NCI-H187 treated with DMSO at 0.1 percent for 48 hours (cell line): Measurements from ENCODE around the gene TPRG1L.

Experiments used
- DNase-seq: peaks from one replicate; lab custom pipeline; 2025; lab: John Stamatoyannopoulos, UW

Gene TPRG1L

GRCh38 chr1:3645247-3645646 lies 20.4 kb downstream of the TPRG1L start:
- DNase-seq, result no peak

DNA sequence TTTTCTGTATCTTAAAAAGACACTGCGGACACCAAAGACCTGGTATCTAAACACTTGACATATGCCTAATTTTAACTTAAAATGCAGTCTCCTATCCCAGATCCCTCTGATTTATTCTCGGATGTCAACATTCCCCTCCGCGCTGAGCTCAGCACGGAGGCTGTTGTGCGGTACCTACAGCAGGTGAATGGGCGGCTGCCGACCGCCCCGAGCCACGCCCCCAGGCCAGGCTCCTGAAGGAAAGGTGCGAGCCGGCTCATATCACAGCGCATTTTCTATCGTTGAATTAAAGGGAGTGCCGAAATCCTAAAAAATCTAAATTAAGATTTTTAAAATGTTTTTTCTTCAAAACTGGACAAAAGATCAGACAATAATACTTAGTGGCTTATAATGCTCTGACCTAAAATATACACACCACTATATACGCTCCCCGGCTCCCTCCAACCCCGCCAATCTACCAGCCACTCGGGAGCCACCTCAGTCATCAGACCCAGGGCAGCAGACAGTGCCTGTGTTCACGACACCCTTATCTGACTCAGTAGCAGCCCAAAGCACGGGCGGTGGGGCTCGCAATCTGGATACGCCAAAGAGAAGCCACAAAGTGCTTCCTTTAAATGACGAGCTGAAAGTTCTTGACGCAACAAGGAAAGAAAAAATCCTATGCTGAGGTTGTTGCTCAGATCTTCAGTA lies 21.0 kb downstream of the TPRG1L start:
- no peak for DNase-seq

- DNase-seq, result no peak
Measured at GRCh38 chr1:3646596-3646995, 21.8 kb downstream of the TPRG1L start.

GRCh38 chr1:3649342-3650247 lies 24.8 kb downstream of the TPRG1L start, which contains the start of gene WRAP73:
Gene WRAP73 (minus strand): TSS chr1:3650103. CDS start chr1:3649999, 104 bp downstream.
- no peak for DNase-seq

GRCh38 chr1:3650248-3651025 lies 25.6 kb downstream of the TPRG1L start:
- DNase-seq, result no peak

- no peak for DNase-seq
Measured at GRCh38 chr1:3651026-3651929, 26.5 kb downstream of the TPRG1L start.

DNA sequence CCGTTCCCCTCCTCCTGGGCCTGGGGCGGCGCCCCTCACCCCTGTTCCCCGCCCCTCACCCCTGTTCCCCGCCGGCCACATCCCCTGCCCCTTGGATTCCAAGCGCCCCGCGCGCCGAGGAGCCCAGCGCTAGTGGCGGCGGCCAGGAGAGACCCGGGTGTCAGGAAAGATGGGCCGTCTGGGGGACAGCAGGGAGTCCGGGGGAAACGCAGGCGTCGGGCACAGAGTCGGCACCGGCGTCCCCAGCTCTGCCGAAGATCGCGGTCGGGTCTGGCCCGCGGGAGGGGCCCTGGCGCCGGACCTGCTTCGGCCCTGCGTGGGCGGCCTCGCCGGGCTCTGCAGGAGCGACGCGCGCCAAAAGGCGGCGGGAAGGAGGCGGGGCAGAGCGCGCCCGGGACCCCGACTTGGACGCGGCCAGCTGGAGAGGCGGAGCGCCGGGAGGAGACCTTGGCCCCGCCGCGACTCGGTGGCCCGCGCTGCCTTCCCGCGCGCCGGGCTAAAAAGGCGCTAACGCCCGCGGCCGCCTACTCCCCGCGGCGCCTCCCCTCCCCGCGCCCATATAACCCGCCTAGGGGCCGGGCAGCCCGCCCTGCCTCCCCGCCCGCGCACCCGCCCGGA lies 27.2 kb downstream of the TPRG1L start, which contains the start of gene TP73:
Gene TP73, plus strand, starts transcription at position 587 of the 618 bp plus-strand sequence. CDS start 29,850 bp downstream, outside the sequence.
- no peak for DNase-seq

DNA sequence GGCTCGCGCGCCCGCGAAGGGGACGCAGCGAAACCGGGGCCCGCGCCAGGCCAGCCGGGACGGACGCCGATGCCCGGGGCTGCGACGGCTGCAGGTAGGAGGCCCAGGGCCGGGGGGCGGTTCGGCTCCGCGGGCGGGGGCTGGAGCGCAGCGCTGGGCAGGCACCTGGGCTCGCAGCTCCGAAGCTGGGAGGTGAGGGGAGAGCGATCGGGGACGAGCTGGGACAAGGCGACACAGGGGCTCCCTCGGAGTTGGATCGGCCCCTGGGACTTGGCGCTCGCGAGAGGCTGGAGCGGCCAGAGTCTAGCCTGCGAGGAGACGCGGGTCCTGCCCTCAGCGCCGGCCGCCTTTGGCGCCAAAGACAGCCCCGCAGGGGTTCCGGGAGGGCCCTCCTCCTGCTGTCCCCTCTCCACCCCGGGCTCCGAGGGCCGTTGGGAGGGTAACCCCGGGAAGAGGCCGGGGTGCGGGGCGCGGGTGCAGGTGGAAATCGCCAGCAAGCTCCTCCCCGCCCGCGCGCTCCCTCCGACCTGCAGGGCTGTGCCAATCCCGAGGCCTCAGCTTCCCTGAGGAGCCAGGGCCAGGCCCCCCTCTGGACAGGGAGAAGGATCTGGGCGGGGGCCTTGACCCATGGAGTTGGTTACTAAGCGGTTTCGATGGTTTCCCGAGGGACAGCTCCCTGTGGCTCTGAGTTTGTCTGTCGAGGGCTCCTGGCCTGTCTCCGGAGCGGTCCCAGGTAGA lies 27.9 kb downstream of the TPRG1L start:
- no peak for DNase-seq

DNA sequence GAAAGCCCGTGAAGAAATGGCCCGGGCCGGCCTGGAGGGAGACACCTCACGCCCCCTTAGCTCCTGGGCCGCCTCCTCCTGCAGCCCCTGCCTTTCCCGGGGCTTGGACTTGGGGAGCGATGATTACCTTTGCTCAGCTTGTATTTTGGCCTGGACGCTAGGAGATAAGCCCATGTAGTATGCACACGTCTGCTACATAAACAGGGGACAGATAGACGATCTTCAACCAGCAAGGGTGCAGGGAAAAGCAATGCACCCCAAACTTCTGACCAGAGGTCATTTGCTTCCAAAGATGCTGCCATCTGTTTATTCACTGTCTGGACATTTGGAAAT lies 28.4 kb downstream of the TPRG1L start:
- no peak for DNase-seq

DNA sequence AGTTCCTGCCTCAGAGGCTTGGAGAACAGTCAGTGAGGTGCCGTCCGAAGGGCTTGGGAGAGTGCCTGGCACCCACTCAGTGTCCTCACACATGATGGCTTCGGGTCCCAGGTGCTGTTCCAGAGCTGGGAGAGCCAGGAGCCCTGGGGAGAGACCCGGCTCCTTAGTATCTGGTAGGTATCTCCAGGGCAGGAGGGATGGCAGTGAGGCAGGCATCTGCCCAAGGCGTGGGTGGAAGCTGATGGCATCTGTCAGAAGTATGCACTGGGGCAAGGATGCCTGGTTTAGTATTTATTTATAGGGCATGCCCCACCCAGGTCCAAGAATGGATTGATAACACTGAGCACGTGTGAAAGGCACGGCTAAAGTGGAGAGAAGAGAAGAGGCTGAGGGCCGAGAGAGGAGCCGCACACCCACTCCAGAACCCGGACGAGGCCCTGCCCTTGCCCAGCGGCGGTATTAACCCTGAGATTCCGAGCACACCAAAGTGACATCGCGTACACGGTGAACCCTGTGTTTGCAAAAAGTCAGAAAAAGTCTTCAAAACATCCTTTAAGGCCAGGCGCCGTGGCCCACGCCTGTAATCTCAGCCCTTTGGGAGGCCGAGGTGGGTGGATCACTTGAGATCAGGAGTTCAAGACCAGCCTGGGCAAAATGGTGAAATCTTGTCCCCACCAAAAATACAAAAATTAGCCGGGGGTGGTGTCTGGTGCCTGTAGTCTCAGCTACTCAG lies 29.9 kb downstream of the TPRG1L start:
- no peak for DNase-seq

GRCh38 chr1:3656450-3657095 lies 31.8 kb downstream of the TPRG1L start:
- DNase-seq, result no peak

GRCh38 chr1:3657096-3657475 lies 32.3 kb downstream of the TPRG1L start:
- DNase-seq, result no peak

DNA sequence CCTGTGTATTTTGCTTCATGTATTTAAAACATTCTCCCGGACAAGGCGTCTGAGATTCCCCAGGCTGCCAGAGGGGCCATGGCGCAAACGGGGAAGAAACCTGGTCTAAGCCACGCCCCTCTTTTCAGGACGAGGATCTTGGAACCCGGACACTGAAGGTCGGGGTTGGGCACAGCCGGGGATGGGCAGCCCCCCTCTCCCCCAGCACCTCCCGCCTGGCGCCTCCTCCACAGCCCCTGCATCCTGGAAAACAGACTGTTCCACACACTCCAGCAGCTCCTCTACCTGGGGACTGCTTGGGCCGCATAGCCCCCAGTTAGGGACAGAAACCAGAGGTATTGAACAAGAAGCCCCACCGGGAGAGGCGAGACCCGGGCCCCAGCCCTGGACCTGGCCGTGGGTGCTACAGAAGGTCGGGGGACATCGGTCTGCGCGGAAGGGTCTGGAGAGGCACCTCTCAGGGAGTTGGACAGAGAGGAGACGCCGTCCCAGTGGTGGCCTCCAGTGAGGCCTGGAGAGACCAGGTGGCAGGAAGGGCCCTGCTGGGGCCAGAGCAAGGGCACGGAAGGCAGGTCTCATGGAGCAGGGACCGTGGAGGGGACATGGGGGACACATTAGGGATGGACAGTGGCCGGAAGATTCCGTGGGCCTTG lies 32.9 kb downstream of the TPRG1L start:
- DNase-seq, result no peak

DNA sequence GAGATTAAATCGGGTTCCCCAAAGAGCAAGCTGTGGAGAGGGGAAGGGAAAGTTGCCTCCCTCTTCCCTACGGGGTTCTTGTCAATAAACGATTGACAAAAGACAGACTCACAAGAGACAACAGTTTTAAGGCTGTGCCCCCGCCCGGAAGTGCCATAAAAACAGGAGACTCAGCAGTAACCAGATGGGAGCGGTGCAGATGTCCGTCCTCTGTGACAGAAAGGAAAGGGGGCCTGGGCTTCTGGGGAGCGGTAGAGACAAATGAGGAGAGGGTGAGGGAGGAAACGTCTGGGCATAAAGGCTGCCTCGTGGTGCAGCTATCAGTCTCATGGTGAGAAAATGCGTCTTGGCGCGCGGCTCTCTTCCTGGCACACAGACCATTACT lies 33.4 kb downstream of the TPRG1L start:
- DNase-seq, result no peak

- DNase-seq, result no peak
Measured at GRCh38 chr1:3659093-3659492, 34.3 kb downstream of the TPRG1L start.

- DNase-seq, result no peak
Measured at GRCh38 chr1:3660704-3661103, 35.9 kb downstream of the TPRG1L start.

GRCh38 chr1:3661631-3662030 lies 36.8 kb downstream of the TPRG1L start:
- no peak for DNase-seq

DNA sequence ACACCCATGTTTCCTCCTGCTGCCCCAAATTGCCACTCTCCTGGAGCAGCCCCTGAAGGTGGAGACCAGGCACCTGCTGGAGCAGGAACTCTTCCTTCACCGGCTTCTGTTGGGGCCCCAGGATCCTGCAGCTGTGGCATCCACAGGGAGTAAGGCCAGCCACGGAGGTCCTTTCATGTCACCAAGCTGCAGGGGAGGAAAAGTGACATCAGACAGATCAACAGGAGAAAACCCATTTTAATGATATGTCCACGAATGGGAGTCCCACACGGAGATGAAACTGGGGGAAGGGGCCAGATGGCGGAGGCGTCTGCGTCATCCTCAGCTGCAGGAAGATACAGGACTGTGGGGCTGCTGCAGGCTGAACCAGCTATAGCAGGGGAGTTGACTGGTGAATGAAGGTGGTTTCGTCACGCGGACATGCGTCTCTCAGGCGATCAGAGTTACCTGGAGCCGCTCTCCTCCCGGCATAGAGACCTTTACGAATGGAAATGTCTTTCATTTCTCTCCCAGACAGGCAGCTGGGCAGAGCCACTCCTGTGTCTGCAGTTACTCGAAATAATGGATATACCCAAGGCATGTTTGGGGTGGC lies 37.4 kb downstream of the TPRG1L start:
- DNase-seq, result no peak
